Naive thymus-derived CD4-positive, alpha-beta T cell (primary cell): ENCODE results near the gene KANSL1L. TPM values are rescaled to one million over a fixed set of nuclear protein-coding genes. Genes with fewer than 3 reads are reported as not detected.
"Not testable (repeated sequence)": the region's sequence is repeated elsewhere in the genome, so short reads cannot be mapped to it uniquely, and the experiment has no call there.

ENCODE experiments used
- ATAC-seq: fragments of 150-1000 bp; cut with Tn5 transposase; 2 replicates; pipeline ENCODE4 v1.10.0; 2021; ENCODE audit warnings: mild to moderate bottlenecking, moderate library complexity
- CTCF ChIA-PET: fragments of 350-600 bp; sonication (Branson Sonifier 250); formaldehyde crosslinking; loops from one replicate; lab custom pipeline; 2021; ENCODE audit warnings: antibody characterized with exemption; lab: Charles Lee
- POLR2A ChIA-PET: fragments of 350-600 bp; sonication (Branson Sonifier 250); formaldehyde crosslinking; loops from one replicate; lab custom pipeline; 2021; ENCODE audit warnings: antibody characterized with exemption, inconsistent platforms; lab: Charles Lee
- DNase-seq, 9 donors: peaks; one replicate each; pipeline versions ENCODE4 v3.0.0 to v3.0.0-alpha.2; 2020 to 2022; ENCODE audit warnings: mixed read lengths in 1 of 9
- H3K27ac ChIP-seq: one replicate; pipeline ENCODE4 v1.7.0; 2013; ENCODE audit warnings: mild to moderate bottlenecking, low read depth, low read length, moderate library complexity
- H3K27me3 ChIP-seq, 2 donors: one replicate each; pipeline ENCODE4 v1.7.0; 2013; ENCODE audit warnings: low read length in 2 of 2, mild to moderate bottlenecking in 2 of 2, moderate library complexity in 2 of 2; ENCODE audit not compliant: control insufficient read depth in 2 of 2, insufficient read depth in 2 of 2
- H3K36me3 ChIP-seq, 3 experiments: 1 replicate in 2 of 3; 2 replicates in 1 of 3; pipeline ENCODE4 v1.7.0; 2013; ENCODE audit warnings: low read length in 3 of 3, mild to moderate bottlenecking in 3 of 3, moderate library complexity in 1 of 3; ENCODE audit not compliant: insufficient read depth in 3 of 3, control insufficient read depth in 2 of 3
- H3K4me1 ChIP-seq, 2 donors: one replicate each; pipeline ENCODE4 v1.7.0; 2013; ENCODE audit warnings: low read length in 2 of 2, mild to moderate bottlenecking in 2 of 2, moderate library complexity in 1 of 2; ENCODE audit not compliant: control insufficient read depth in 2 of 2, insufficient read depth in 2 of 2
- H3K4me3 ChIP-seq: 2 replicates; pipeline ENCODE4 v1.7.0; 2013; ENCODE audit warnings: mild to moderate bottlenecking, low read length
- H3K9me3 ChIP-seq, 3 experiments: 1 replicate in 2 of 3; 2 replicates in 1 of 3; pipeline ENCODE4 v1.7.0; 2013; ENCODE audit warnings: low read length in 3 of 3; ENCODE audit not compliant: control insufficient read depth in 2 of 3
- H3K27ac Mint-ChIP-seq, 9 donors: one replicate each; pipeline ENCODE4 v1.8.0; 2020 to 2022; ENCODE audit warnings: mixed read lengths in 9 of 9, mild to moderate bottlenecking in 8 of 9, moderate library complexity in 5 of 9, inconsistent platforms in 2 of 9
- H3K27me3 Mint-ChIP-seq, 5 donors: one replicate each; pipeline ENCODE4 v1.8.0; 2021 to 2022; ENCODE audit warnings: mixed read lengths in 5 of 5, mild to moderate bottlenecking in 1 of 5
- H3K36me3 Mint-ChIP-seq, 5 donors: one replicate each; pipeline ENCODE4 v1.8.0; 2020 to 2022; ENCODE audit warnings: mixed read lengths in 5 of 5, mild to moderate bottlenecking in 3 of 5, inconsistent platforms in 1 of 5
- H3K4me1 Mint-ChIP-seq, 7 donors: one replicate each; pipeline ENCODE4 v1.8.0; 2020 to 2022; ENCODE audit warnings: mixed read lengths in 7 of 7, mild to moderate bottlenecking in 3 of 7, inconsistent platforms in 1 of 7
- H3K4me3 Mint-ChIP-seq, 10 donors: one replicate each; pipeline ENCODE4 v1.8.0; 2020 to 2022; ENCODE audit warnings: mild to moderate bottlenecking in 10 of 10, mixed read lengths in 10 of 10, moderate library complexity in 6 of 10, inconsistent platforms in 2 of 10
- H3K9me3 Mint-ChIP-seq, 11 donors: one replicate each; pipeline ENCODE4 v1.8.0; 2020 to 2022; ENCODE audit warnings: mixed read lengths in 11 of 11, mild to moderate bottlenecking in 4 of 11, inconsistent platforms in 1 of 11, moderate library complexity in 1 of 11
- intact Hi-C, 2 donors: fragments of 100-400 bp; cut with micrococcal nuclease; formaldehyde crosslinking; loops; one replicate each; pipeline ENCODE4 v1.15.1; 2023
- polyA plus RNA-seq, 2 donors: library from polyadenylated mRNA; unstranded; fragments of 300-500 nt; fragmentation: Illumina TruSeq; gene quantifications; one replicate each; pipeline ENCODE4 v1.2.3, GENCODE V29; 2021
- total RNA-seq, 6 experiments: library from RNA in 5 of 6; stranded (reverse) in 5 of 6; gene quantifications; 1 replicate in 5 of 6; 2 replicates in 1 of 6; pipeline ENCODE4 v1.2.3 and lab custom pipeline; 2021 to 2026

KANSL1L gene
- total and polyA plus RNA-seq, 7 experiments from 2014 or later: 1.5 to 23.3 (median 8.4) TPM

DNA sequence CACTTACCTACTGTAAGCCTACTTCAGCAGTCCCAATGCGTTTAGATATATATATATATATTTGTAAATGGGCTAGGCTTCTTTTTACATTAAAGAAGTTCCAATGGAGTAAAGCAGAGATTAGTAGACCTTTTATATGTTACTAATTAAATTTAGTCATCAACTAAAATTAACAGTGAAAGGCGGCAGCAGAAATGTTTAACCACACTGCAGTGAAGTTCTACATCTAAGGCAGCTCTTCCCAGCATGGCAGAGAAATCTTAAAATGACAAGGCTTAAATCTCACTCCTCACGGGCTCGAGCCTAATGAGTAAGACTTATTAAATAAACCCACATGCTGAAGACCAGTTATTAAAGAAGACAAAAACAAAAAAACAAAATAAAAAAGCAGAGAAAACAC lies 19.1 kb upstream of the KANSL1L start:
- Mint-ChIP-seq H3K27me3 (peaks cover 0 to 10% (median 4%) of the 10 kb centered on the region in 5 donors), H3K9me3 (peaks cover 0 to 22% (median 11%) of the 10 kb centered on the region in 11 donors), H3K4me3 (no peak overlapping the region), H3K4me1 (peaks cover 0 to 9% (median 0%) of the 10 kb centered on the region in 7 donors), H3K36me3 (peaks cover 0 to 9% (median 8%) of the 10 kb centered on the region in 5 donors), H3K27ac (no peak overlapping the region)
- H3K27ac ChIP-seq: no peak overlapping the region
- ChIA-PET POLR2A (no interaction called here), CTCF (no interaction called here)
- DNase-seq (no peak), ATAC-seq (no peak)
- no peak overlapping the region for H3K4me3 ChIP-seq
- no peaks in the 10 kb centered on the region for H3K9me3 ChIP-seq
- no peaks in the 10 kb centered on the region for H3K36me3 ChIP-seq
- intact Hi-C loops: no loop called here
- no peaks in the 10 kb centered on the region for H3K27me3 ChIP-seq
- no peaks in the 10 kb centered on the region for H3K4me1 ChIP-seq

DNA sequence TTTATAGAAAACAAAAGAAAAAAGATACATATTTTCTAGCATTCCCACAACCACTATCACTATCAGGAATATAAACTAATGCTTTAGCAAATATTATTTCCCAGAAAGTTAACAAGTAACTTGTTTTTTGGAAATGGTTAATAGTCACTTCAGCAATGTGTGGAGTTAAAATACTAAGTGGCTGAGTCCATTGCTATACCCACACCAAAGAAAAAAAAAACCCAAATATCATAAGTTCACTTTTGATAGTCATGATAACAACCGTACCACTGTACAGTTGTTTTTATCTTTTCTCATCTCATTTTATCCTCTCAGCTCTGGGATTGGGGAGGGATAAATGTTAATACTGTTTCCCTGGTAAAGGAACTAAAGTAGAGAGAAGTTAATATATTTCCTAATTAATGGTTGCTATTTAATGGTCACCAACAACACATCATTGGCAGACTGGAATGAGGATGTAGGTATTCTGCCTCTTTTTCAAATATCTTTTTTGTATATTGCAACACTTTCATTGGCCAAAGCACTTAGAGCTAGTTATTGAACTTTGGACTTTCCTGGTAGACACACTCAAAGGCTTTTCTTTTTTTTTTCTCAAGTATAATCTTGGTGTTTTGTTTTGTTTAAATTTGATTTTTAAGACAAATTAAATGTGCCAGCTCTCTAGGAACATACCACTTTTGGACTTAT lies 18.4 kb upstream of the KANSL1L start:
- Mint-ChIP-seq H3K36me3 (peaks cover 5 to 15% (median 14%) of the 10 kb centered on the region in 5 donors), H3K4me3 (no peak overlapping the region), H3K27ac (no peak overlapping the region), H3K27me3 (peaks cover 0 to 10% (median 4%) of the 10 kb centered on the region in 5 donors), H3K4me1 (peaks cover 0 to 9% (median 0%) of the 10 kb centered on the region in 7 donors), H3K9me3 (peaks cover 4 to 29% (median 16%) of the 10 kb centered on the region in 11 donors)
- H3K27ac ChIP-seq: no peak overlapping the region
- H3K27me3 ChIP-seq: no peaks in the 10 kb centered on the region
- DNase-seq (no peak), ATAC-seq (no peak)
- H3K9me3 ChIP-seq: no peaks in the 10 kb centered on the region
- H3K4me3 ChIP-seq: no peak overlapping the region
- H3K4me1 ChIP-seq: no peaks in the 10 kb centered on the region
- intact Hi-C loops: no loop called here
- no peaks in the 10 kb centered on the region for H3K36me3 ChIP-seq
- CTCF ChIA-PET: interaction anchor here (0.6 kb wide), 1 partner anchor 141 kb away, joined by 3 read pairs; no protein-coding TSS in a partner anchor
- POLR2A ChIA-PET: no interaction called here

DNA sequence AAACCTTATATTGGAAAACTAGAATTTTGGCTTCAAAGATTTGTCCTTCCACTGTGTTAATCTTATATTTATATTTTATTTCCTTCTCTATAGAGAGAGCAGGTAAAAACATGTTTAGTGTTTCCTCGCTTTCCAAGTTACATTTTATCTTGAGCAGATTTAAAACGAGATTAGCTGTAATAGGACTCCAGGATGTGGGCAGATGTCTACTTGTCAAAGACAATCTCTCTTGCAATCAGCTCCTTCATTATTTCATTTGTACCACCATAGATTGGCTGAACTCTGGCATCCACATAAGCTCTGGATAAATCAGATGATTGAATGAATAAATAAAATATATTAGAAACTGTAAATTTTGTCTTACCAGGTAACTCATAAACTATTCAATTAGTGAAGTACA lies 17.5 kb upstream of the KANSL1L start:
- Mint-ChIP-seq H3K4me3 (no peak overlapping the region), H3K4me1 (peaks cover 0 to 9% (median 3%) of the 10 kb centered on the region in 7 donors), H3K9me3 (peaks cover 12 to 38% (median 24%) of the 10 kb centered on the region in 11 donors), H3K27me3 (peaks cover 0 to 10% (median 10%) of the 10 kb centered on the region in 5 donors), H3K36me3 (peaks cover 12 to 21% (median 15%) of the 10 kb centered on the region in 5 donors), H3K27ac (no peak overlapping the region)
- H3K36me3 ChIP-seq: no peaks in the 10 kb centered on the region
- ChIA-PET CTCF (interaction anchor here (0.6 kb wide), 1 partner anchor 240 kb away, joined by 3 read pairs; no protein-coding TSS in a partner anchor), POLR2A (no interaction called here)
- no peaks in the 10 kb centered on the region for H3K4me1 ChIP-seq
- peaks cover 0 to 5% (median 0%) of the 10 kb centered on the region in 3 experiments for H3K9me3 ChIP-seq
- ATAC-seq: no peak
- H3K27me3 ChIP-seq: no peaks in the 10 kb centered on the region
- no peak overlapping the region for H3K4me3 ChIP-seq
- intact Hi-C loops: no loop called here
- no peak overlapping the region for H3K27ac ChIP-seq
- no peak for DNase-seq

DNA sequence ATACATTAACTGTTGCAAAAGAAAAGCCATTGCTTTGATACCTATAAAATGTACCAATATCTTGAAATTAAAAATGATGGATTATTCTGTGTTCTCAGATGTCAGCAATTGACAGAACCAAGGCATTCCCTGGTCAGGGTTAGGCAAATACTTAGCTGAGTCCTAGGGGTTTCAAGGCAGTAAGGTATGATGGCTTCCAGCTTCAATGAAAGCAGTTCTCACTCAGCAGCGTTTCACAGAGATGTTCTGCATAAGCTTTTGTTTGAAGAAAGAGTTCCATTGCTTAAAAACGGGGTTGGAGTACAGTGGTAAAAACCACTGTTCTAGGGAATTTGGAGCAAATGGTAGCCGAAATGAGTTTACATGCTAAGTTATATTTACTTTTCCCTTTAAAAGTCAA lies 17.0 kb upstream of the KANSL1L start:
- Mint-ChIP-seq H3K4me3 (no peak overlapping the region), H3K27me3 (peaks cover 0 to 14% (median 8%) of the 10 kb centered on the region in 5 donors), H3K9me3 (peaks cover 16 to 43% (median 28%) of the 10 kb centered on the region in 11 donors), H3K36me3 (peaks cover 12 to 27% (median 18%) of the 10 kb centered on the region in 5 donors), H3K4me1 (peaks cover 0 to 9% (median 3%) of the 10 kb centered on the region in 7 donors), H3K27ac (no peak overlapping the region)
- POLR2A ChIA-PET: no interaction called here
- intact Hi-C loops: no loop called here
- no peak for DNase-seq
- no peaks in the 10 kb centered on the region for H3K4me1 ChIP-seq
- H3K27me3 ChIP-seq: no peaks in the 10 kb centered on the region
- no peak overlapping the region for H3K27ac ChIP-seq
- H3K9me3 ChIP-seq: peaks cover 0 to 5% (median 0%) of the 10 kb centered on the region in 3 experiments
- no peak for ATAC-seq
- CTCF ChIA-PET: no interaction called here
- no peaks in the 10 kb centered on the region for H3K36me3 ChIP-seq
- H3K4me3 ChIP-seq: no peak overlapping the region

DNA sequence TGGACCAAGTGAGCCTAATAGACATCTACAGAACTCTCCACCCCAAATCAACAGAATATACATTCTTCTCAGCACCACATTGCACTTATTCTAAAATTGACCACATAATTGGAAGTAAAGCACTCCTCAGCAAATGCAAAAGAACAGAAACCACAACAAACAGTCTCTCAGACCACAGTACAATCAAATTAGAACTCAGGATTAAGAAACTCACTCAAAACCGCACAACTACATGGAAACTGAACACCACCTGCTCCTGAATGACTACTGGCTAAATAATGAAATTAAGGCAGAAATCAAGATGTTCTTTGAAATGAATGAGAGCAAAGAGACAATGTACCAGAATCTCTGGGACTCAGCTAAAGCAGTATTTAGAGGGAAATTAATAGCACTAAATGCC lies 12.7 kb upstream of the KANSL1L start:
- peaks cover 16 to 53% (median 34%) of the 10 kb centered on the region in 11 donors for H3K9me3 Mint-ChIP-seq
- CTCF ChIA-PET: not testable (repeated sequence)

DNA sequence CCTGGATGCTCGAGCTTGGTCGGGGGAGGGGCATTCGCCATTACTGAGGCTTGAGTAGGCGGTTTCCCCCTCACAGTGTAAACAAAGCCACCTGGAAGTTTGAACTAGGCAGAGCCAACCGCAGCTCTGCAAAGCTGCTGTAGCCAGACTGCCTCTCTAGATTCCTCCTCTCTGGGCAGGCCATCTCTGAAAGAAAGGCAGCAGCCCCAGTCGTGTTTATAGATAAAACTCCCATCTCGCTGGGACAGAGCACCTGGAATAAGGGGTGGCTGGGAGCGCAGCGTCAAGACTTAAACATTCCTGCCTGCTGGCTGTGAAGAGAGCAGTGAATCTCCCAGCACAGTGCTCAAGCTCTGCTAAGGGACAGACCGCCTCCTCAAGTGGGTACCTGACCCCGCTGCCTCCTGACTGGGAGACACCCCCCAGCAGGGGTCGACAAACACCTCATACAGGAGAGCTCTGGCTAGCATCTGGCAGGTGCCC lies 10.4 kb upstream of the KANSL1L start:
- CTCF ChIA-PET: interaction anchor here (0.7 to 1.3 kb wide), 2 partner anchors 13 to 177 kb away, joined by 3 to 4 read pairs; no protein-coding TSS in a partner anchor
- peak overlapping the region; percentile 16 to 89 (median 76) for H3K27ac Mint-ChIP-seq
- not testable (repeated sequence) for ATAC-seq

More for the DNA sequence above, 12.7 kb upstream of the KANSL1L start:
- intact Hi-C loops, ATAC-seq, H3K27ac ChIP-seq, H3K36me3 ChIP-seq, H3K9me3 ChIP-seq, H3K27me3 ChIP-seq, H3K27ac Mint-ChIP-seq, H3K4me3 ChIP-seq, DNase-seq: not testable (repeated sequence)
- peaks cover 0 to 12% of the 10 kb centered on the region in 2 donors for H3K4me1 ChIP-seq
- Mint-ChIP-seq H3K4me1 (peaks cover 4 to 39% (median 25%) of the 10 kb centered on the region in 7 donors), H3K4me3 (peak overlapping the region in 1 of 10 donors; percentile 5), H3K27me3 (peaks cover 4 to 14% (median 10%) of the 10 kb centered on the region in 5 donors), H3K36me3 (peaks cover 12 to 30% (median 21%) of the 10 kb centered on the region in 5 donors)
- POLR2A ChIA-PET: interaction anchor here (1.3 kb wide), 1 partner anchor 9 kb away, joined by 3 read pairs; no protein-coding TSS in a partner anchor

More for the DNA sequence above, 10.4 kb upstream of the KANSL1L start:
- H3K27ac ChIP-seq, H3K4me3 ChIP-seq, H3K9me3 ChIP-seq, H3K27me3 ChIP-seq, H3K36me3 ChIP-seq: not testable (repeated sequence)
- intact Hi-C loops: loop anchor here in 1 of 2 donors (1.0 kb wide), 1 partner anchor 10 kb away; the partner anchor contains the start of gene KANSL1L
- peak overlapping the region; percentile 44 to 82 (median 62) for H3K4me3 Mint-ChIP-seq
- POLR2A ChIA-PET: interaction anchor here (1.3 kb wide), 1 partner anchor 9 kb away, joined by 3 read pairs; no protein-coding TSS in a partner anchor
- peaks cover 16 to 44% (median 32%) of the 10 kb centered on the region in 11 donors for H3K9me3 Mint-ChIP-seq
- H3K27me3 Mint-ChIP-seq: peaks cover 0 to 25% (median 10%) of the 10 kb centered on the region in 5 donors
- H3K4me1 Mint-ChIP-seq: peaks cover 4 to 30% (median 25%) of the 10 kb centered on the region in 7 donors
- peaks cover 12 to 28% (median 24%) of the 10 kb centered on the region in 5 donors for H3K36me3 Mint-ChIP-seq
- H3K4me1 ChIP-seq: peaks cover 0 to 12% of the 10 kb centered on the region in 2 donors
- DNase-seq: peak in 7 of 9 donors; percentile 12 to 56 (median 36)
